Non-pigmented ciliary epithelial cell (primary cell): Measurements from ENCODE around the gene C19orf47.
"Not testable (repeated sequence)": the region's sequence is repeated elsewhere in the genome, so short reads cannot be mapped to it uniquely, and the experiment has no call there.

Experiments
- DNase-seq: peaks from one replicate; pipeline ENCODE4 v3.0.0-alpha.2; 2010; ENCODE audit warnings: low read depth

C19orf47 gene

DNA sequence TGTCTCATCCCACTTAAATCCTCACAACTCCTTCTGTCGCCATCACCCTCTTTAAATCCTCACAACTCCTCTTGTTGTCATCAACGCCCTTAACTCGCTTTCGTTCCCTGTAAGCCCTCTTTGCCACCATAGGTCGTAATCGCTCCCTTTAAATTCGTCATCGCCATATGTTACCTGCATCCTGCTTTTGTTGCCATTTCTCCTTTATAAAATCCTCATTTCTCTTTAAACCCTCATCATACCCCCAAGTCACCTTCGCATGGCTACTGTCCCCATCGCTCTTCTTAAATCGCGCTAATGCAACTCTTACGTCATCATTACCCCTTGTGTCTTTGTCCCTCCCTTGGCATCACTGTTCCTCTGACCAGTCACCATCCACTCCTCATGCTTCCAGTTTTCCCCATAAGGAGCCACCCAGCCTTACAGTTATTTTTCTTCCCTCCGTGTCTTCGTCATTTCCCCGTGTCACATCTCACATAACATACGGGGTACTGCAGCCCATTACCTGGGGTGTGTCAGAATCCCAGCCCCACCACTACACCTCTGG, 837 bp upstream of the C19orf47 start:
- DNase-seq: no peak

DNA sequence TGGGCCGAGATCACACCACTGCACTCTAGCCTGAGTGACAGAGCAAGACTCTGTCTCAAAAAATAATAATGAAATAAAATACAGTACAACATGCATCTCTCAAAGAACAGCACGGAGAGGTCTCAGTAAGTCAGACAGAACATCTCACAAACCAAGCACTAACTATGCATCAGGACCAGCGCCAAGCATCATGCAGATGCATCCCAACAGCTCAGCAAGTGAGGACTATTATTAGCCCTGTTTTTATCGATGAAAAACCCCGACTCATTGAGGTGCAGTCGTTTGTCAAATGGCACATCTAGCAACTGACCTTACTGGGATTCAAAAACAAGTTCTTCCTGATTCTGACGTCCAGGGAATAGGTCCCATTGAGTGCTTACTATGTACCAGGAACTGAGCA, 3.8 kb downstream of the C19orf47 start:
- DNase-seq: no peak

DNA sequence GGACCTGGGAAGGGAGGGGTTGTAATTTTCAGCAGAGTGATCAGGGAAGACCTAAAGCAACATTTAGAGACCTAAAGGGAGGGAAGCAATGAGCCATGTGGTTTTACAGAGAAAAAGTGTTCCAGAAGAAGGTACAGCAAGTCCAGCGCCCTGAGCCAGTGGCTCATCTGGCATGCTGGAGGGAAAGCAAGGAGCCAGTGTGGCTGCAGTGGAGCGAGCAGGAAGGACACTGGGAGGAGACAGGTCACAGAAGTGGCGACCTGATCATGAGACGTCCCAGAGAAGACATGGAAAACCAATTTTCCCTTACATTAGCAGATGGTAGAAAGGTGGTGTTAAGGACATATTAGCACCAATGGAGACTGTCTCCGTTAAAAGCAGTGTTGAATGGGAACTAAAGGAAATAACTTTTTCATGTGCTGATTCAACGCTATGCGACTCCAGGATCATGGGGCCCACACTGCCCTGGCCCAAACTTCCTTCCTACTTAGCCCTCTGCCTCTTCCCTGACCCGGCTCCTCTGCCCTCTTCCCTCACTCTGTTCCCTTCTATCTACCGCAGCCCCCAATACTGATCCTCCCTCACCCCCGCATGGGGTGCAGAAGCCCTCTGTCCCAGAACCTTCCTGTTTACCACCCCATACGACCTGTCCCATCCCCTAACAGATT, 5.4 kb downstream of the C19orf47 start:
- DNase-seq: no peak

DNA sequence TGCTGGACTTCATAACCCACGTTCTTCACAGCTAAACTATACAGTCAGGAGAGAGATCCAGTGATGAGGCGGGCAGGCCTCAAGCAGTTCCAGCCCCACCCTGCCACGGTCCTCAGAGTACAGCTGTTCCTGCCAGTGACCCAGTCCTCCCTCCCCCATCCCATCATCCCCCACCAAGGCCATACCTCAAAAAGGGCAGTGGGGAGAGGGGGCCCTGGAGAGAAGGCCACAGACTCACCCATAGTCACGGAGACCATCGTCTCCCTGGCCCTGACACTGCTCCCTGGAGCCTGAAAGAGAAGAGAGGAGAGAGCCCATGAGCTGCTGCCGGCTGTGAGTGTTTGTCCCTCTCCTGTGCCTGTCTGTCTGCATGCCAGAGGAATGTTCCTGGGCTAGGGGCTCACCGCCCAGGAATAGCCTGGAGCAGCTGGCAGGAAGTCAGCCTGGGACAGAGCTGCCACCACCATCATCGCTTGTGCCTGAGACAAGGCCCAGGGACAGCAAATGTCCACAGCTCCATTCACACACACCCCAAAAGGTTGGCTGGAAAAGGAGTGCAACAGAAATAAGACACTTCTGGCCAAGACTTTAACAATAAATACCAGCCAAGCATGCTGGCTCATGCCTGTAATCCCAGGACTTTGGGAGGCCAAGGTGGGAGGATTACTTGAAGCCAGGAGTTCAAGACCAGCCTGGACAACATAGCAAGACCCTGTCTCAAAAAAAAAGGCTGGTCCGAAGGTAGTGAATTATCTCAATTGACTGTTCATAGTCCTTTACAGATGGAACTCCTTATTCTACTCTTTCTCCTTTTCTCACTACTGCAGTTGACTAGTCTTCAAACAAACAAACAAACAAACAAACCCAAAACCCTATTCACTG, 6.4 kb downstream of the C19orf47 start:
- no peak for DNase-seq

DNA sequence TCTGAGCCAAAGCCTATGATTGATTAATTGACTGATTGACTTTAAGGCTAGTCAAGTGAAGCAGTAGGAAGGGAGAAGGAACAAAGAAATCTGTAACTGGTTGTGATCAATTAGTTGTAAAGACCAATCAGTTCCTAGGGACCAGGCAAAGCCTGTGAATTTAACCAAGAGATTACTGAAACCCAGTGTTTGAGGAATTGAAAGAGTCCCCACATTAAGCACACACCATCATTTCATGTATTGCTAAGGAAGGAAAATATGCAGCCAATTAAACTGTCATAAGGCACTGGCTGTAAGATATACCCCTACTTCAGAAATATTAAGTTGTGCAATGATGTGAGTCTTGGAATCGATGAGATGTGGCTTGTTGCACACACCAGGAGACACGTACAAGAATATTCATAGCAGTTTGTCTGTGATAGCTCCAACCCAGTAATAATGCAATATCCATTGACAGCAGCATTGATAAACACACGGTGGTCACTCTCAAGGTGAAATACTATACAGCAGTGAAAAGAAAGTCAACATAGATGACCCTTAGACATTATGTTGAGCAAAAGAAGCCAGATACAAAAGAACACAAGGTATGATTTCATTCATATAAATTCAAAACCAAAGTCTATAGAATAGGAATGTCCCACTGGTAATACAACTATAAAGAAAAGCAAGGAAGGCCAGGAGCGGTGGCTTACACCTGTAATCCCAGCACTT, 9.0 kb downstream of the C19orf47 start:
- DNase-seq: no peak

DNA sequence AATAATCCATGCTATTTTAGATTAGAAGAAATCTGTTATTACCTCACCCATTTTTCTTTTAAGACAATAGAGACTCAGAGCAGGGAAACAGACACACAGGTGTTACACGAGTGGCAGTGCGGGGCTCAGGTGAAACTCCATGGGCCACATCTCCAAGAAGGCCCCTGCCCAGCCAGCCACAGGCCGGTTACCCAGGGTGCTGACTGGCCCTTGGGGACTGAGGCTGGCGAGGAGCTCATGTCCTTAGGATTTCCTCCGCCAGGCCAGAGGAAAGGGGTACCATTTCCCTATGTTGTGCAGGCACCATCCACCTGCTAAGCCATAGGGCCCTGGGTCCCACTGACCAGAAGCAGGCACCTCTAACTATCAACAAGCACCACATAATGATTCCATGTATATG, 10.6 kb downstream of the C19orf47 start:
- DNase-seq: no peak

DNA sequence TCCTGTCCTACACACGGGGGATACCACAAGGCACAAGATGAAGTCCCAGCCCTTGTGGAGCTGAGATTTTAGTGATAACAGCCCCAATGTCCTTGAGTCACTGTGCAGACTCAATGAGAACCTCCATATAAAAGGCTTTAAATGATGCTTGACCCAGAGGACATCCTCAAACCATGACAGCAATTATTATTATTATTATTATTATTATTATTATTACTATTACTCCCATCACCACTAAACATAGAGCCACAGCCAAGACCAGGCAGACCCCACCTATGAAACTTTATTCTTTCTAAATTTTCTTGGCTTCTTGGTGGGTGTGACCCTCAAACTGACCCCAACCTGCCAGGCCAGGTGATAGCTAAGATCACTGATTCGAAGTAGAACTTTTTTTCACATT, 11.1 kb downstream of the C19orf47 start:
- no peak for DNase-seq

DNA sequence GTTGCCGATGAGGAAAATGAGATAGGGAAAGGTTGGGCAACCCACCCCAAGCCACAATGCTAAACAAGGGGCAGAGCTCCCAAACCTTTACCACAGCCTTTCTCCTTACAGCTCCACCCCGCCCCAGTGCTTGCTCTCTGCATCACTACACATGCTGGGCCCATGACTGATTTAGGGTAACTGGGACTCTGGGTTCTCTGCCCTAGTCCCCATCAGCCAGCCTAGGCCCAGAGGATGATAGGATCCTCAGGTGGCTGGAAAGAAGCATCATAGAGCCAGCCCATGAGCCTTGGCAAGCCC, 11.6 kb downstream of the C19orf47 start:
- no peak for DNase-seq

DNA sequence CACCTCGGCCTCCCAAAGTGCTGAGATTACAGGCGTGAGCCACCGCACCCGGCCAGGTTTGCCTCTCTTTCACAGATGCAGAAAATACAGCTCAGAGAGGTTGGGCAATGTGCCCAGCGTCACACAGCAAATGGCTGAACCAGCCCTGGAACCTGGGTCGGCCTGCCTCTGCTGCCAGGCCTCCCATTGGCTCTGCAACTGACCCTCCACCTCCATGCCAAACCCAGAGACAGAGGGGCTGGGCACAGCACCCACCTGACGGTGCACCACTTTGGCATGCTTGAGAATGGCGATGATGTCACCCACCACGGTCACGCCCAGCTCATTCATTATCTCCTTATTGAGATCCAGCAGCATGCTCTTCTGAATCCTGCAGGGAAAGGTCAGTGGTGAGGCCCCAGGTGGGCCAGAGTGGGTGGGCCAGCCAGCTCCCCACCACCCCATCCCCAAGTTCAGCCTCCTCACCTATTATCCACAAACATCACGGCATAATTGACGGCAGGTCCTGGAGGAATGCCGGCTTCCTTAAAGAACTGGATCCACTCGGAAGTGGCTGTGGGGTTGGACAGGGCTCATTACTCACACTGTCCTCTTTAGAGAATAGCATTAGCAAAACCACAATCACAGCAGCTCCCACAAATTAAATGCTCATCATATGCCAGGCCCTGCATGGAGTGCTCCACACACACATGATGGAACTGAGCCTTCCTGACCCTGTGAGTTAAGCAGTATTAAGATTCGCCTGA, 12.2 kb downstream of the C19orf47 start:
- no peak for DNase-seq

DNA sequence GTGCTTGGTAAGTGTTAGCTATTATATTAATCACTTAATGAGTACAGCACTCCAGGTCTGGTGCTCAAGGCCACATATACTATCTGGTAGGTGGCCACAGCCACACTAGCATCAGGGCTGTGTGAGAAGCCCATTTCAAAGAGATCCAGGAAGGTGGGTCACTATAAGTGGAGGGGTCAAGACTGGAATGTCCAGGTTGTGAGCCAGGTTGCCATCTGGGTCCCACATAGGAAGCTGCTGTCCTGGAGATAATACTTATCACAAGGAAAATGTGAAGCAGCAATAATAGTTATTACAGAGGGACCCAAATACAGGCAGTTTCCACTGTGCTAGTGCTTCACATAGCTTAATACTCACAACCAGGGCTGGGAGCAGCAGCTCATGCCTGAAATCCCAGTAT, 13.1 kb downstream of the C19orf47 start:
- no peak for DNase-seq

DNA sequence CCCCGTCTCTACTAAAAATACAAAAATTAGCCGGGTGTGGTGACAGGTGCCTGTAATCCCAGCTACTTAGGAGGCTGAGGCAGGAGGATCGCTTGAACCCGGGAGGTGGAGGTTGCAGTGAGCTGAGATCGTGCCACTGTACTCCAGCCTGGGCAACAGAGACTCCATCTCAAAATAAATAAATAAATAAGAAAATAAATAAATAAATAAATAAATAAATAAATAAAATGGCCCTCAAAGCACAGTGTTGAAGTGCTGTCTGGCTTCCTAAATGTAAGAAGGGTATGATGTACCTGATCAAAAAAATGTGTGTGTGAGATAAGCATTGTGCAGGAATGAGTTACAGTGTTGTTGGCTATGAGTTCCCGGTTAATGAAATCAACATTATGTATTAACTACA, 15.1 kb downstream of the C19orf47 start:
- not testable (repeated sequence) for DNase-seq

DNA sequence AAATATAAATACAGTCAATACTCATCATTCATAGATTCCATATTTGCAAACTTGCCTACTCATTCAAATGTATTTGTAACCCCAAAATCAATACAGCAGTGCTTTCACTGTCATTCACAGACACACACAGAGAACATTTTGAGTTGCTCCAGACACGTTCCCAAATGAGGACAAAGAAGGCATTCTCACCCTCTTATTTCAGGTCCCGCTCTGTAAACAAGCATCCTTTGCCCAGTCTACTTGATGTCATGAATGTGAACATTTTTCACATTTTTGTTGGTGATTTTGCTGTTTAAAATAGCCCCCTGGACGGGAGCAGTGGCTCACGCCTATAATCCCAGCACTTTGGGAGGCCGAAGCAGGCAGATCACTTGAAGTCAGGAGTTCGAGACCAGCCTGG, 15.5 kb downstream of the C19orf47 start:
- DNase-seq: no peak

DNA sequence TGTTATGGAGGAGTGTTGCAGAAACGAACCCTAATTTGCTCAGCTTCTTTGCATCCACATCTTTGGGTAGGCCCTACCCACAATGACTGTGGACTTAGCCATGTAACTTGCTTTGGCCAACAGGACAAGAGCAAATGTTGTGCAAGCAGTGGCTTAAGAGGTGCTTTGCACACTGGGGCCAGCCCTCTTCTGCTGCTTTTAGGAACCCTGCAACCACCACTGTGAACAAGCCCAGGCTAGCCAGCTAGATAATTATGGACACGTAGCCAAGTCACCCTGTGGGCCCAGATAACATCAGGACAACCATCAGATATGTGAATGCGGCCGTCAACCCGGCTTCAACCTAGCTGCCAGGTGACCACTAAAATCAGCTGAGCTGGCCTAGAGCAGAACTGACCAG, 17.1 kb downstream of the C19orf47 start:
- no peak for DNase-seq

DNA sequence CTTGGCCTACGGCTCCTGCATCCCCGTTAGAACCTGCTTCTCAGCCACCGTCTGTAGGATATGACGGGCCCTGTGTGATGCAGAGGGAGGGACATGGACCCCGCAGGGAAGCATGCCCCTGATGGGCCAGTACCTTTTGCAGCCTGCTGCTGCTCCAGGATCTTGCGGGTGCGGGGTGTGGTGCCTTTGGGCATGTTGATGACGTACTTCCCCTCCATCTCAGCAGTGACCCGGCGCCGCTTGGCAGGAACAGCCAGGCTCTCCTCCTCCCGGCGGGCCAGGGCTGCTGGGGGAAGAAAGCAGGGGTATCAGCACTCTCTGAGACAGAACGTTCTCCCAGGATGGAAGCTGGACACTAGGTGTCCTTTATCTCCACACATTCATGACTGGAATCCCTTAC, 22.0 kb downstream of the C19orf47 start:
- no peak for DNase-seq

DNA sequence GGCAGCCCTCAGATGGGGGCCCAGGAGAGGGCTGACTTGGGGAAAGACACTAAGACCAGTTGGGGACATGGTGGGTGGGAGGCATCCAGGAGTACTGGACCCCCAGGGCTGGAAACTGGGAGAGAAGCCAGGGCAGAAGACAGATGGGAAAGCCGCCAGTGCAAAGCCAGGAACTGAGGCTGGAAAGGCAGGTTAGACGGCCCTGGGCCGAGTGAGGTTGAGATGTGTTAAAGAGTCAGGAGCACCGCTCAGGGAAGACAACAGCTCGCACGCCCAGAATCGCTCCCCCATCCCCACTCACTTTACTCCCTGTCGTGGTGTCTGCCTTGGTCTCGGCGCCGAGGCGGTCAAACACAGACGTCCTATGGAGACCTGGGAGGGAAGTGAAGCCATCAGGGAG, 24.5 kb downstream of the C19orf47 start:
- DNase-seq: no peak

DNA sequence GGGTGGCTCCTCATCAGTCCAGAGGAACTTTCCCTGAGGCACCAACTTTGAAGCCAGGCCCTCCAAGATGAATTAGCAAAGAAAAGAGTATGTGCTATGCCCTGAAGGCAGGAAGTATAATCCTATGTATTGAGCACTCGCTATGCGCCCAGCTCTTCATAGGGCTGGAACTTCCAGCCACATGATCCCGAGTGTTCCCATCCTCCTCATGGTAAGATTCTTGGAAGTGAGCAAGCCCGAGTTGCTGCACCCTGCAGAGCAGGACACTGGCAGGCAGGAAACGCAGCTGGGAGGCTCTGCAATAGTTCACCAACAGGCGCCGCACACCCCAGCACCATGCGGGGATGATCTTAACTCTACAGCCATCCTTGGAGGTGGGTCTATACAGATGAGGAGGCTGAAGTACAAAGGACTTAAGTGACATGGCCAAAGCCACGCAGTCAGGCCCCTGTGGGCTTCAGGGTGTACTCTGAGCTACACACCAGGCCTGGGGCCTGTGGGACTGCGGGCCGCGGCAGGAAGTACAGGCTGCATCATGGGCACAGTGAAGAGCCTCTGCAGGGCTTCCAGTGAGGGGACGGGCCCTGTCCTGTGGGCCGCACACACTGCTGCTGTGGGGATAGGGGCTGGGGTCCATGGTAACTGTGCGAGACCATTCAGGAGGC, 25.1 kb downstream of the C19orf47 start:
- DNase-seq: no peak

DNA sequence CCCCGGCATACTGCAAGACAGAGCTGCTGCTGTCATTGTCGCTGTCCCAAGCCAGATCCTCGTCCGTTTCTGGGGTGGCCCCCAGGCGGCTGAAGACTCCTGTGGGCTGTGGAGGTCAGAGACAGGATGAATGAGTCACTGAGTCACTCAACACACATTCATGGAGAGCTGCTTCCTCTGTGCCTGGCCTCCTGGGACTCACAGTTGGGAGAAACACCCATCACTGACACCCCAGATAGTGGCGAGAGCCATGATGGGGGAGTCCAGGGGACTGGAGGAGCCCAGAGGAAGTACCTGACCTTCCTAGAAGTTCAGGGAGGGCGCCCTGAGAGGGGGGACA, 26.0 kb downstream of the C19orf47 start:
- no peak for DNase-seq

DNA sequence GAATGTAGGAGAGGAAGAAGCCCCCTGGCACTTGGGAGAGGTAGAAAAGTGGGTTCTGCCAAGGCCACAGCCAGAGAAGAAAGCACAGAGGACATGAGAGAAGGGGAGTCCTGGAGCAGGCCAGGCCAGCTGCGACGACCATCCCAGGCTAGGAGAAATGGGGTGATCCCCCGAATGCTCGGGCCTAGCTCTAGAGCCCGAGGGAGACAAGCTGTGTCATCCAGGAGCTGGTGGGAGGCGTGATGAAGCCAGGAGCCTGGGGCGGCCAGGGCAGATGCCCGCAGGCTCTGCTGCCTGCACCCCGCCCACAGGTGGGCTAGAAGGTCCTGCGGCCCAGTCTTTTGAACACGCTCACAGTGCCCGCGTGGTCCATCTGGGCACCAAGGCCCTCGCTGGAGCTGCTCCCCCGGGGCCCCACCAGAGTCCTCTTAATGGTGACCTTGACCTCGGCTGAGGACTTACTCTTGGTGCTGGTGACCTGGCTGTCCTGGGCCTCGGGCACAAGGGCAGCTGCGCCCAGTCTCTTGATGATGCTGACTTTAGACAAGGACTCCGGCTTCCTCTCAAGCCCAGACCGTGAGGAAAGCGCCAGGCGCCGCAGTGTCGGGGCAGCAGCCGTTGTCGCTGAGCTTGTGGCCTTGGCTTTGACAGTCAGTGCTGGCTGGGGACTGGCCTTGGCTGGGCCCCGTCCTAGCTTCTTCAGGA, 26.5 kb downstream of the C19orf47 start:
- DNase-seq: no peak

DNA sequence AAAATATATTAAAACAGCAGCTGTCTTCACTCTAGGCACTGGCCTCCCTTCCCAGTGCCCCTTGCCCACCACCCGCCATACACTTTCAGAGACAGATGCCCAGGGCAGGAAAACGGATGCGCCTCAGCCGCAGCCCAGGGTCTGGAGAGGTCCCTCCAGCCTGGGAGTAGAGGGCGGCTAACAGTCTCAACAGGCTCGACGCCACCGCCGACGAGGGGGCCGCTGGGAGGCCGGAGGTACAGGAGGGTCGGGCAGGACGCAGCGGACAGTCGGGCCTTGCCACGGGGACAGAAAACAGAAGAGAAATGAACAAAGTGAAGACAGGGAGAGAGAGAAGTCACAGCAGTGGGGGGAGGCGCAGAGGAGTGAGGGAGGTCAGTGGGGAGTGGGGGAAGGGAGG, 27.1 kb downstream of the C19orf47 start:
- no peak for DNase-seq

DNA sequence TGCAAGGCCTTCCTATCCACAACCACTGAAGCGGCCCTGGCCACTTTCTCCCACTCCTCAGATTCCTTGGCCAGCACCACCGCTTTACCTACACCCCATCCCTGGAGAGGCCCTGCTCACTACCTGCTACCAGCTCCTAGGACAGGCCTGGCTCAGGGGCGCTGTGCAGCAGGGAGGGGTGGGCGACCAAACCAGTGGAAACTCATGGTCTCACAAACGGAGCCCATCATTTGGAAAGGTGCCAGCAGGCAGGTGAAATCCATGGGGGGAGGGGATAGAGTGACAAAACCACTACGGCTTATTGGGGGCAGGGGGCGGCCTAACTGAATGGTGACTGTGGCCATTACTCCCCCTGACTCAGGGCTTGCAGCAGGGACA, 27.6 kb downstream of the C19orf47 start:
- DNase-seq: no peak

DNA sequence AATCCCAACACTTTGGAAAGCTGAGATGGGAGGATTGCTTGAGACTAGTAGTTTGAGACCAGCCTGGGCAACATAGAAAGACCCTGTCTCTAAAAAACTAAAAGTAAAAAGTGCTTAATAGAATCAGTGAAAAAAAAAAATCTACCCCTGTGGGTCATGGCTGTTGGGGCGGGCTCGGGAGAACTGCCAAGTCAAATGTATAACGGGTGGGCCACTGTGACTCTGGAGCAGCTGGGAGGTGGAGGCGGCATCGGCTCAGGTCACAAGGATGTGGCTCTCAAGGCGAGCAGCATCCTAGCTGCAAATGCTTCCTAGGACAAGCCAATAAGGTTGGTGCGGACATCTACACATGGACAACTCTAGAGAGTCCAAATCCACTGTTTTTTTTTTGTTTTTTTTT, 30.9 kb downstream of the C19orf47 start:
- no peak for DNase-seq
